HG03457 (cell line): Measurements from ENCODE around the gene ANKH.

Source experiments
- ATAC-seq: cut with Tn5 transposase; IDR thresholded peaks from one replicate; pipeline ENCODE4 v1.9.1; 2021; ENCODE audit warnings: moderate number of reproducible peaks; ENCODE audit not compliant: unreplicated experiment

The ANKH gene

GRCh38 chr5:14669415-14669814 lies 202.2 kb downstream of the ANKH start:
- ATAC-seq = no peak

- no peak for ATAC-seq
Measured at GRCh38 chr5:14668181-14668591, 203.4 kb downstream of the ANKH start.

- no peak for ATAC-seq
Measured at GRCh38 chr5:14667770-14668169, 203.8 kb downstream of the ANKH start.

DNA sequence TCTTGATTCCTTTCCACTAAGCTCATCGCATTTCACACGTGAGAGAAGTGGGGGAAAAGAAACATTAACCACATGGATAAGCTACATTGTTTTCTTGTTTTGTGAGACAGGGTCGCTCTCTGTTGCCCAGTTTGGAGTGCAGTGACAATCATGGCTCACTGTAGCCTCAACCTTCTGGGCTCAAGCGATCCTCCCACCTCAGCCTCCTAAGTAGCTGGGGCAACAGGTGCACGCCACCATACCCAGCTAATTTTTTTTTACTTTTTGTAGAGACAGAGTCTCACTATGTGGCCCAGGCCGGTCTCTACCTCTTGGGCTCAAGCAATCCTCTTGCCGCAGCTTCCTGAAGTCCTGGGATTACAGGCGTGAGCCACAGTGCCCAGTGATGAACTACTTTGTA lies 204.3 kb downstream of the ANKH start:
- no peak for ATAC-seq

GRCh38 chr5:14666357-14666756 lies 205.2 kb downstream of the ANKH start:
- no peak for ATAC-seq

DNA sequence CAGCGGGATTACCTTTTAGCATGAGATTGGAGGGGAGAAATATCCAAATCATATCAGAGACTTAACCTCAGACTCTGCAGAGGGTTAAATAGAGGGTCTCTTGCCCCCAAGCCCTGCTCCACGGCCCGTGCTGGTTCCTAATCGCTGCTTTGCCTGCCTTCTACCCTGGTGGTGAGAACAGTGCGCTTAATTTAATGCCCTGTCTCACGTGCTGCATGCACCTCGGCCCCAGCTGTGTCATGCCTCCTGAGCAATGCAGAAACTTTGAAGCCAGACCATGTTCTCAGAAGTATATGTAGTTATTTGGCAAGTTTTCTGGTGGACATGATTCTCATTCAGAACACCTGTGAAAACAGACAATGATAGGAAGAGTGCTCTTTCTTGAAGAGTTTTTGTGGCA lies 205.6 kb downstream of the ANKH start:
- peak; percentile 28 for ATAC-seq

- no peak for ATAC-seq
Measured at GRCh38 chr5:14665101-14665822, 206.3 kb downstream of the ANKH start.

DNA sequence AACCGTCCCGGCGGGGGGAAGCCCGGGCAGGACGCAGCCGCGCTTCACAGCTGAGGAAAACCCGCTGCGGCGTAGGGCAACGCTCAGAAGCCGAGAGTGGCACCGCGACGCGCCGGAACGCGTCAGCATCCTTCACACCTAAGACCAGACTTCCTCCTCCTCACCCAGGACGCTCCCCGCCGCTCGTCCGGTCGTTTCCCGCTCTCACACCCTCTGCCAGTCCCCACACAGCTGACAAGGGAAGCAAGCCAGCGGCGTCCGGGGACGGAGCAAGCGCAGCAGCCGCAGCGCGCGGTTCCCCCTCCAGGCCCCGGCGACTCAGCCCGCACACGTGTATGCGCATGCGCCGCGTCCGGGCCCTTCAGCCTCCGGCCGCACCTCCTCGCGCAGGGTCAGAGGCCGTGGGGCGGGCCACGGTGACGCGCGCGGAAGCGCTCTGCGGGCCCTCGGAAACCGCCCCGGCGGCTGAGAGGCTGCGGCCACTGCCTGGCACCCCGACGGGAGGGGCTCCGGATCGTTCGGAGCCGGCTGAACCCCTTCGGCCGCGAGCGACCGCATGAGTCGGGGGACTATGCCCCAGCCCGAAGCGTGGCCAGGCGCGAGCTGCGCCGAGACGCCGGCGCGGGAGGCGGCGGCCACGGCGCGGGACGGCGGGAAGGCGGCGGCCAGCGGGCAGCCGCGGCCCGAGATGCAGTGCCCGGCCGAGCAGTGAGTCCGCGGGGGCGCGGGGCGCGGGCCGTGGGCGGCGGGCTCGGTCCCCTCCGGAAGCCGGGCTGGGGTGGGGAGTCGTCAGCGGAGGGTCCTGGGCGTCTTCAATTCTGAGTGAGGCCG lies 207.1 kb downstream of the ANKH start, which contains the start of gene OTULIN:
TSS of gene OTULIN (plus strand) at position 449 of the 831 bp plus-strand sequence. CDS start at position 557, 108 bp downstream.
- ATAC-seq = peak; percentile 54

DNA sequence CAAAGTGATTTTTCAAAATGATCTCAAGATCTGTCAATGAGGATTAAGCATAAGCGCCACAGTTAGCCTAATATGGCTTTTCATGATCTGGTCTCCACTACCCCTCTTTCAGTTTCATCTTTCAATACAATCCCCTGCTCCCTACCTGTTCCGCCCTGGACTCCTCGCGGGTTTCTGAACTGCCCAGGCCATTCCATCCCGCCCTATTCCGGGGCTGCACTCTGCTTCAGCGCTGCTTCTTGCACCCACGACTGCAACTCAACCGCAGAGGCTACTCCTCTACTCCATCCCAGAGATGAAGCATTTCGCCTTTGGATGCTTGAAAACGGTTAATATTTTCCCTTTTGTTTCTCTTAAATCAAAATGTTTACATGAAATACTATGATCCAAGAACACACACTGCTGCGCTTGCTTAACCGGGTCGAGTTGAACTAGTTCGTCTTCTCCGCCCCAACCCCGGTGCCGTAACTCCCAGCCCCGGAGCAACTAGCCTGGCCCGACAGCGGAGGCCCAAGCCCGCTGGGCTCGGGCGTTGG lies 207.8 kb downstream of the ANKH start:
- ATAC-seq = peak; percentile 19

GRCh38 chr5:14662721-14663260 lies 208.8 kb downstream of the ANKH start:
- no peak for ATAC-seq

GRCh38 chr5:14660833-14661232 lies 210.7 kb downstream of the ANKH start:
- no peak for ATAC-seq

- no peak for ATAC-seq
Measured at GRCh38 chr5:14659821-14660607, 211.6 kb downstream of the ANKH start.

GRCh38 chr5:14656898-14657297 lies 214.7 kb downstream of the ANKH start:
- ATAC-seq = no peak

- no peak for ATAC-seq
Measured at GRCh38 chr5:14655146-14655741, 216.3 kb downstream of the ANKH start.
